BLaER1 treated with 17β-estradiol and CSF1 and Interleukin-3, amounts not matched to agents 10 nM and 100 nM (cell line): Measurements from ENCODE around the gene DNAJC2.

Experiments used
- H3K27ac ChIP-seq, 11 experiments: shearing (Covaris generic); formaldehyde crosslinking; 2 replicates each; pipeline ENCODE4 v1.8.1; 2022
- H3K27me3 ChIP-seq, 11 experiments: shearing (Covaris generic); formaldehyde crosslinking; 2 replicates each; pipeline ENCODE4 v1.8.1; 2022
- H3K36me3 ChIP-seq, 11 experiments: shearing (Covaris generic); formaldehyde crosslinking; 2 replicates each; pipeline ENCODE4 v1.8.1; 2022
- H3K4me1 ChIP-seq, 10 experiments: shearing (Covaris generic); formaldehyde crosslinking; 2 replicates each; pipeline ENCODE4 v1.8.1; 2022
- H3K4me2 ChIP-seq, 11 experiments: shearing (Covaris generic); formaldehyde crosslinking; 2 replicates each; pipeline ENCODE4 v1.8.1; 2022
- H3K4me3 ChIP-seq, 10 experiments: shearing (Covaris generic); formaldehyde crosslinking; 2 replicates each; pipeline ENCODE4 v1.8.1; 2022
- H3K9ac ChIP-seq, 11 experiments: shearing (Covaris generic); formaldehyde crosslinking; 2 replicates each; pipeline ENCODE4 v1.8.1; 2022
- H3K9me3 ChIP-seq, 11 experiments: shearing (Covaris generic); formaldehyde crosslinking; replicated peaks in 1 of 11; 2 replicates each; pipeline ENCODE4 v1.8.1; 2022
- H4K20me1 ChIP-seq, 11 experiments: shearing (Covaris generic); formaldehyde crosslinking; 2 replicates each; pipeline ENCODE4 v1.8.1; 2022
- Cebpa-rat ChIP-seq, 11 experiments: shearing (Covaris generic); IDR thresholded peaks; 2 replicates each; pipeline ENCODE4 v1.8.1; 2022

Gene DNAJC2, protein sequence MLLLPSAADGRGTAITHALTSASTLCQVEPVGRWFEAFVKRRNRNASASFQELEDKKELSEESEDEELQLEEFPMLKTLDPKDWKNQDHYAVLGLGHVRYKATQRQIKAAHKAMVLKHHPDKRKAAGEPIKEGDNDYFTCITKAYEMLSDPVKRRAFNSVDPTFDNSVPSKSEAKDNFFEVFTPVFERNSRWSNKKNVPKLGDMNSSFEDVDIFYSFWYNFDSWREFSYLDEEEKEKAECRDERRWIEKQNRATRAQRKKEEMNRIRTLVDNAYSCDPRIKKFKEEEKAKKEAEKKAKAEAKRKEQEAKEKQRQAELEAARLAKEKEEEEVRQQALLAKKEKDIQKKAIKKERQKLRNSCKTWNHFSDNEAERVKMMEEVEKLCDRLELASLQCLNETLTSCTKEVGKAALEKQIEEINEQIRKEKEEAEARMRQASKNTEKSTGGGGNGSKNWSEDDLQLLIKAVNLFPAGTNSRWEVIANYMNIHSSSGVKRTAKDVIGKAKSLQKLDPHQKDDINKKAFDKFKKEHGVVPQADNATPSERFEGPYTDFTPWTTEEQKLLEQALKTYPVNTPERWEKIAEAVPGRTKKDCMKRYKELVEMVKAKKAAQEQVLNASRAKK

DNA sequence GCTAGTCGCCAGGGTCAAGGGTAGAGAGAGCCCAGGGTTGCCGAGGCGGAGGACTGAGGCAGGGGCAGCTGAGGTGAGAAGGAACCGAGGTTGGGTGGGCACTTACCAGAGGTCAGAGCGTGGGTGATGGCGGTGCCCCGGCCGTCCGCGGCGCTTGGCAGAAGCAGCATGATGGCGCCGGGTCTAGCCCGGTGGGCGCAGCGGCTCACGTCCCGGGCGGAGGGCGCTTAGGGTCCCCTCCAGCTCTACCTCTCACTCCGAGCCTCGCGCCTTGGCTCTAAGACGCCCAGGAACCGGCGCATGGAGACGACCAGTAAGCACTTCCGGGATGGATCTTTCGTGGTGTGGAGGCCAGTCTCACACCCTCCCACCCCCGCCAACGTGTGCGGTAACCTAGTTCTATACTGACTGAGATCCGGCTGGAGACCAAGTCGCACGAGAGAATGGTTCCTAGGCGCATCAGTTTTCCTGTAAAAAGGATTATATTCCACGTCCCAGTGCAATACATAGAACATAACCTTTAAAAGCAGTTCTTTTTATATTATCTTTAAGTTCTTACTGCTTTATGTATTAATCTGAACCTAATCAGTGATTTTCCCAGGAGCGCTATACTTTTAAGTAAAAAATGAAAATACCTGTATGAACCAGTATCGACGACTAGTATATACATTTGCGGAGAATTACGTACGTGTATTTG, at the start of gene DNAJC2:
Gene DNAJC2, minus strand, starts transcription at position 315 of the 697 bp plus-strand sequence. Its CDS starts 145 bp downstream, at position 170.
- Histone ChIP-seq H3K9me3 (no peaks in the 10 kb centered on the region), H3K4me2 (peak within 1 kb of the TSS; percentile 73 to 98 (median 91)), H3K9ac (peak within 1 kb of the TSS; percentile 85 to 98 (median 94)), H3K27me3 (no peaks in the 10 kb centered on the region), H3K4me1 (peaks cover 55 to 67% (median 63%) of the 10 kb centered on the region in 10 experiments), H3K36me3 (peaks cover 23 to 41% (median 36%) of the 10 kb centered on the region in 11 experiments), H3K27ac (peak within 1 kb of the TSS; percentile 73 to 97 (median 92)), H4K20me1 (peaks cover 5 to 64% (median 51%) of the 10 kb centered on the region in 11 experiments; a peak in 21 of 22 replicates), H3K4me3 (peak within 1 kb of the TSS; percentile 74 to 99 (median 88))
- TF ChIP-seq Cebpa-rat (IDR thresholded peaks at IDR 0.05) = no peak

DNA sequence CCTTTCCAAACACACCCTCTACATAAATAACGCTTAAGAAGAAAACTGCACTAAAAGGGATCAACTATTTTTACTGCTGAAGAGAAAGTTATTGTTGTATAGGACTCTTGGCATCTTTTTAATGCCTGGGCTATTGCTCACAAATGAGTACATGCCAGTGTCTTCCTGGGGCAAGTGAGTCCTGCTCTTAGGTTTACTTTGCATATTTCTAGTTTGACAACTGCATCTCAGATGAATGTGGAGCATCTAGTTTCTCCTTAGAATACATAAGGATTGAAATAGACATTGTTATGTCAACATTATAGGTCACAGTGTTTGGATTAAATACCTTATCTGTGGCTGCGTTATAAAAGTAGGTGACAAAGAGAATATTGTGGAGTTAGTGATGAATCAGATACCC, 47.4 kb upstream of the DNAJC2 start:
- no peaks in the 10 kb centered on the region for H3K9me3 ChIP-seq
- no peak for TF ChIP-seq Cebpa-rat (IDR thresholded peaks at IDR 0.05)
- H3K4me3 ChIP-seq = no peak overlapping the region
- H4K20me1 ChIP-seq = no peaks in the 10 kb centered on the region
- no peak overlapping the region for H3K27ac ChIP-seq
- no peak overlapping the region for H3K9ac ChIP-seq
- no peak overlapping the region for H3K4me2 ChIP-seq
- peaks cover 0 to 9% (median 0%) of the 10 kb centered on the region in 10 experiments; a peak in 3 of 20 replicates for H3K4me1 ChIP-seq
- no peaks in the 10 kb centered on the region for H3K36me3 ChIP-seq
- no peaks in the 10 kb centered on the region for H3K27me3 ChIP-seq

GRCh38 chr7:103391150-103391549, 46.6 kb upstream of the DNAJC2 start:
- no peaks in the 10 kb centered on the region for H3K9me3 ChIP-seq
- no peak overlapping the region for H3K4me2 ChIP-seq
- H3K36me3 ChIP-seq = no peaks in the 10 kb centered on the region
- no peaks in the 10 kb centered on the region for H3K27me3 ChIP-seq
- H3K4me1 ChIP-seq = peaks cover 0 to 12% (median 0%) of the 10 kb centered on the region in 10 experiments; a peak in 3 of 20 replicates
- no peak for TF ChIP-seq Cebpa-rat (IDR thresholded peaks at IDR 0.05)
- no peaks in the 10 kb centered on the region for H4K20me1 ChIP-seq
- no peak overlapping the region for H3K27ac ChIP-seq
- no peak overlapping the region for H3K9ac ChIP-seq
- H3K4me3 ChIP-seq = no peak overlapping the region

GRCh38 chr7:103389263-103389662, 44.7 kb upstream of the DNAJC2 start:
- H3K9me3 ChIP-seq = no peaks in the 10 kb centered on the region
- no peak overlapping the region for H3K9ac ChIP-seq
- no peak overlapping the region for H3K27ac ChIP-seq
- no peaks in the 10 kb centered on the region for H3K36me3 ChIP-seq
- no peak overlapping the region for H3K4me3 ChIP-seq
- H3K4me1 ChIP-seq = peaks cover 0 to 12% (median 0%) of the 10 kb centered on the region in 10 experiments; a peak in 3 of 20 replicates
- H3K4me2 ChIP-seq = no peak overlapping the region
- no peaks in the 10 kb centered on the region for H4K20me1 ChIP-seq
- no peak for TF ChIP-seq Cebpa-rat (IDR thresholded peaks at IDR 0.05)
- H3K27me3 ChIP-seq = no peaks in the 10 kb centered on the region

GRCh38 chr7:103388469-103389140, 44.0 kb upstream of the DNAJC2 start:
- no peaks in the 10 kb centered on the region for H3K9me3 ChIP-seq
- H3K27ac ChIP-seq = no peak overlapping the region
- no peak for TF ChIP-seq Cebpa-rat (IDR thresholded peaks at IDR 0.05)
- H3K4me3 ChIP-seq = no peak overlapping the region
- no peak overlapping the region for H3K4me2 ChIP-seq
- H3K27me3 ChIP-seq = no peaks in the 10 kb centered on the region
- no peak overlapping the region for H3K9ac ChIP-seq
- peaks cover 0 to 12% (median 0%) of the 10 kb centered on the region in 10 experiments; a peak in 3 of 20 replicates for H3K4me1 ChIP-seq
- no peaks in the 10 kb centered on the region for H4K20me1 ChIP-seq
- no peaks in the 10 kb centered on the region for H3K36me3 ChIP-seq

GRCh38 chr7:103387242-103387641, 42.7 kb upstream of the DNAJC2 start:
- TF ChIP-seq Cebpa-rat (IDR thresholded peaks at IDR 0.05) = no peak
- no peak overlapping the region for H3K9ac ChIP-seq
- no peaks in the 10 kb centered on the region for H3K9me3 ChIP-seq
- peak overlapping the region in 1 of 11 experiments; percentile 17; a peak in 1 of 22 replicates for H3K4me2 ChIP-seq
- no peak overlapping the region for H3K27ac ChIP-seq
- peaks cover 0 to 12% (median 0%) of the 10 kb centered on the region in 10 experiments; a peak in 3 of 20 replicates for H3K4me1 ChIP-seq
- H3K36me3 ChIP-seq = no peaks in the 10 kb centered on the region
- no peaks in the 10 kb centered on the region for H3K27me3 ChIP-seq
- no peaks in the 10 kb centered on the region for H4K20me1 ChIP-seq
- no peak overlapping the region for H3K4me3 ChIP-seq

GRCh38 chr7:103382032-103382402, 37.5 kb upstream of the DNAJC2 start:
- no peaks in the 10 kb centered on the region for H3K36me3 ChIP-seq
- no peak for TF ChIP-seq Cebpa-rat (IDR thresholded peaks at IDR 0.05)
- H4K20me1 ChIP-seq = no peaks in the 10 kb centered on the region
- no peaks in the 10 kb centered on the region for H3K27me3 ChIP-seq
- no peaks in the 10 kb centered on the region for H3K9me3 ChIP-seq
- no peak overlapping the region for H3K4me3 ChIP-seq
- no peak overlapping the region for H3K9ac ChIP-seq
- no peak overlapping the region for H3K4me2 ChIP-seq
- peaks cover 0 to 21% (median 0%) of the 10 kb centered on the region in 10 experiments; a peak in 5 of 20 replicates for H3K4me1 ChIP-seq
- no peak overlapping the region for H3K27ac ChIP-seq

GRCh38 chr7:103381280-103382031, 36.9 kb upstream of the DNAJC2 start:
- no peak for TF ChIP-seq Cebpa-rat (IDR thresholded peaks at IDR 0.05)
- Histone ChIP-seq H3K9me3 (no peaks in the 10 kb centered on the region), H4K20me1 (no peaks in the 10 kb centered on the region), H3K4me2 (no peak overlapping the region), H3K36me3 (no peaks in the 10 kb centered on the region), H3K4me1 (peaks cover 0 to 17% (median 0%) of the 10 kb centered on the region in 10 experiments; a peak in 5 of 20 replicates), H3K27ac (no peak overlapping the region), H3K9ac (no peak overlapping the region), H3K4me3 (no peak overlapping the region), H3K27me3 (no peaks in the 10 kb centered on the region)
